ENCODE data around the gene SLC17A9. TPM values are rescaled to one million over a fixed set of nuclear protein-coding genes. Genes with fewer than 3 reads are reported as not detected.

Gene SLC17A9
- polyA plus RNA-seq, 3 donors: 0.81 to 31.3 (median 0.82) TPM

GRCh38 chr20:62990306-62990825 lies 37.9 kb downstream of the SLC17A9 start:
- H3K9ac ChIP-seq (ENCODE audit: insufficient read depth, low read length, poor library complexity, severe bottlenecking): no peak overlapping the region
- no peak overlapping the region for H3K4me3 ChIP-seq (replicated peaks in 1 of 3; ENCODE audit: low read depth in 2 of 3, low read length in 3 of 3)
- whole genome bisulfite sequencing (ENCODE audit: insufficient coverage): 90% methylated on average over 18 of the region's 22 CpGs
- DNase-seq: no peak
- no peaks in the 10 kb centered on the region for H4K20me1 ChIP-seq (ENCODE audit: insufficient read depth, low read length)
- no peak overlapping the region for H3K27ac ChIP-seq (ENCODE audit: low read depth in 1 of 2, low read length in 2 of 2)
- H3K27ac Mint-ChIP-seq: peak overlapping the region in 1 of 7 donors; percentile 24
- H3K9me3 Mint-ChIP-seq: peaks cover 0 to 2% (median 0%) of the 10 kb centered on the region in 7 donors
- peaks cover 8% of the 10 kb centered on the region for H3K4me1 Mint-ChIP-seq
- TF ChIP-seq, protein P1, sequence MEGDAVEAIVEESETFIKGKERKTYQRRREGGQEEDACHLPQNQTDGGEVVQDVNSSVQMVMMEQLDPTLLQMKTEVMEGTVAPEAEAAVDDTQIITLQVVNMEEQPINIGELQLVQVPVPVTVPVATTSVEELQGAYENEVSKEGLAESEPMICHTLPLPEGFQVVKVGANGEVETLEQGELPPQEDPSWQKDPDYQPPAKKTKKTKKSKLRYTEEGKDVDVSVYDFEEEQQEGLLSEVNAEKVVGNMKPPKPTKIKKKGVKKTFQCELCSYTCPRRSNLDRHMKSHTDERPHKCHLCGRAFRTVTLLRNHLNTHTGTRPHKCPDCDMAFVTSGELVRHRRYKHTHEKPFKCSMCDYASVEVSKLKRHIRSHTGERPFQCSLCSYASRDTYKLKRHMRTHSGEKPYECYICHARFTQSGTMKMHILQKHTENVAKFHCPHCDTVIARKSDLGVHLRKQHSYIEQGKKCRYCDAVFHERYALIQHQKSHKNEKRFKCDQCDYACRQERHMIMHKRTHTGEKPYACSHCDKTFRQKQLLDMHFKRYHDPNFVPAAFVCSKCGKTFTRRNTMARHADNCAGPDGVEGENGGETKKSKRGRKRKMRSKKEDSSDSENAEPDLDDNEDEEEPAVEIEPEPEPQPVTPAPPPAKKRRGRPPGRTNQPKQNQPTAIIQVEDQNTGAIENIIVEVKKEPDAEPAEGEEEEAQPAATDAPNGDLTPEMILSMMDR (IDR thresholded peaks at IDR 0.05): no peak
- H3K79me2 ChIP-seq (ENCODE audit: insufficient read depth, low read length): no peaks in the 10 kb centered on the region
- H3K4me2 ChIP-seq (replicated peaks; ENCODE audit: extremely low read depth, low read length, poor library complexity, severe bottlenecking): no peak overlapping the region
- H3K36me3 Mint-ChIP-seq: no peaks in the 10 kb centered on the region
- intact Hi-C loops (cut with micrococcal nuclease): no loop called here
- H3K27me3 ChIP-seq (ENCODE audit: control insufficient read depth in 2 of 2, insufficient read depth in 2 of 2, low read length in 2 of 2): peaks cover 0 to 24% of the 10 kb centered on the region in 2 donors
- peaks cover 27 to 54% (median 29%) of the 10 kb centered on the region in 3 donors for H3K27me3 Mint-ChIP-seq (ENCODE audit: low read depth in 3 of 3)
- H3K9me3 ChIP-seq (replicated peaks in 1 of 2; ENCODE audit: control insufficient read depth in 1 of 2, insufficient read depth in 1 of 2, low read length in 2 of 2): no peaks in the 10 kb centered on the region
- H3K4me1 ChIP-seq (ENCODE audit: control insufficient read depth in 1 of 2, insufficient read depth in 2 of 2, low read length in 2 of 2): no peaks in the 10 kb centered on the region
- no peak overlapping the region for H3K4me3 Mint-ChIP-seq
- H2AFZ ChIP-seq (ENCODE audit: insufficient read depth, low read depth, low read length, poor library complexity, severe bottlenecking): no peak overlapping the region
- no peaks in the 10 kb centered on the region for H3K36me3 ChIP-seq (replicated peaks in 1 of 2; ENCODE audit: control insufficient read depth in 1 of 2, insufficient read depth in 2 of 2, low read length in 2 of 2)

DNA sequence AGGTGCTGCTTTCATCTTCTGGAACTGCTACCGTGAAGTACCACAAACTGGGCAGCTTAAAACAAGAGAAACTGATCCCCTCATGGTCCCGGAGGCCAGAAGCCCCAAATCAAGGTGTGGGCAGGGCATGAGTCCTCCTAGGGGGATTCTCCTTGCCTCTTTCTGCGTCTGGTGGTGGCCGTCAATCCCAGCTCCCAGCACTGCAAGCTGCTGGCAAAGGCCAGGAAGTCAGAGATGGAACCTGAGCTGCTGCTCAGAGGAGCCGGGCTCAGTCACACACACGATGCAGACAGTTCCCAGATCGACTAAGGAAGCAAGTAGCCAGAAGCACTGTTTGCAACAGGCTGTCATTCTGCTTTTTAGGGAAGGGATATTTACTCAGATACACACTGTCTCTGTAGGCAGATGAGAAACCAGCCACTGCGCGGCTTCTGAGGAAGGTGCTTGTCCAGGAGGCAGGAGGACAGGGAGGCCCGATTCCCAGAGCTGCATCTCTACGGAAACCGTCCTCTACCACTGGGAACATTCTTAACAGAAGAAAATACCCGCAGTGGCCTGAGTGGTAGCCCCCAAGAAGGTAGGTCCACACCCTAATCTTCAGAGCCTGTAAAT lies 38.8 kb downstream of the SLC17A9 start:
- H3K4me1 Mint-ChIP-seq: peaks cover 8% of the 10 kb centered on the region
- Histone ChIP-seq H2AFZ (ENCODE audit: insufficient read depth, low read depth, low read length, poor library complexity, severe bottlenecking) (no peak overlapping the region), H3K9me3 (replicated peaks in 1 of 2; ENCODE audit: control insufficient read depth in 1 of 2, insufficient read depth in 1 of 2, low read length in 2 of 2) (no peaks in the 10 kb centered on the region), H4K20me1 (ENCODE audit: insufficient read depth, low read length) (no peaks in the 10 kb centered on the region), H3K4me1 (ENCODE audit: control insufficient read depth in 1 of 2, insufficient read depth in 2 of 2, low read length in 2 of 2) (no peaks in the 10 kb centered on the region), H3K4me3 (replicated peaks in 1 of 3; ENCODE audit: low read depth in 2 of 3, low read length in 3 of 3) (no peak overlapping the region), H3K36me3 (replicated peaks in 1 of 2; ENCODE audit: control insufficient read depth in 1 of 2, insufficient read depth in 2 of 2, low read length in 2 of 2) (no peaks in the 10 kb centered on the region), H3K27ac (ENCODE audit: low read depth in 1 of 2, low read length in 2 of 2) (no peak overlapping the region), H3K27me3 (ENCODE audit: control insufficient read depth in 2 of 2, insufficient read depth in 2 of 2, low read length in 2 of 2) (peaks cover 0 to 19% of the 10 kb centered on the region in 2 donors), H3K4me2 (replicated peaks; ENCODE audit: extremely low read depth, low read length, poor library complexity, severe bottlenecking) (no peak overlapping the region), H3K9ac (ENCODE audit: insufficient read depth, low read length, poor library complexity, severe bottlenecking) (no peak overlapping the region), H3K79me2 (ENCODE audit: insufficient read depth, low read length) (no peaks in the 10 kb centered on the region)
- peaks cover 0 to 2% (median 0%) of the 10 kb centered on the region in 7 donors for H3K9me3 Mint-ChIP-seq
- peaks cover 27 to 54% (median 29%) of the 10 kb centered on the region in 3 donors for H3K27me3 Mint-ChIP-seq (ENCODE audit: low read depth in 3 of 3)
- WGBS (ENCODE audit: insufficient coverage): 66% methylated on average over 8 of the region's 13 CpGs
- H3K36me3 Mint-ChIP-seq: no peaks in the 10 kb centered on the region
- TF ChIP-seq, protein P1 (IDR thresholded peaks at IDR 0.05): no peak
- peak overlapping the region in 1 of 2 donors; percentile 7 for H3K4me3 Mint-ChIP-seq
- peak overlapping the region in 1 of 7 donors; percentile 3 for H3K27ac Mint-ChIP-seq
- intact Hi-C loops (cut with micrococcal nuclease): no loop called here
- no peak for DNase-seq
